ENCODE data around the gene WDR11. TPM values are rescaled to one million over a fixed set of nuclear protein-coding genes. Genes with fewer than 3 reads are reported as not detected.
A peak's percentile ranks its signal among the peaks of the same experiment; 100 is the strongest.

Gene WDR11, protein sequence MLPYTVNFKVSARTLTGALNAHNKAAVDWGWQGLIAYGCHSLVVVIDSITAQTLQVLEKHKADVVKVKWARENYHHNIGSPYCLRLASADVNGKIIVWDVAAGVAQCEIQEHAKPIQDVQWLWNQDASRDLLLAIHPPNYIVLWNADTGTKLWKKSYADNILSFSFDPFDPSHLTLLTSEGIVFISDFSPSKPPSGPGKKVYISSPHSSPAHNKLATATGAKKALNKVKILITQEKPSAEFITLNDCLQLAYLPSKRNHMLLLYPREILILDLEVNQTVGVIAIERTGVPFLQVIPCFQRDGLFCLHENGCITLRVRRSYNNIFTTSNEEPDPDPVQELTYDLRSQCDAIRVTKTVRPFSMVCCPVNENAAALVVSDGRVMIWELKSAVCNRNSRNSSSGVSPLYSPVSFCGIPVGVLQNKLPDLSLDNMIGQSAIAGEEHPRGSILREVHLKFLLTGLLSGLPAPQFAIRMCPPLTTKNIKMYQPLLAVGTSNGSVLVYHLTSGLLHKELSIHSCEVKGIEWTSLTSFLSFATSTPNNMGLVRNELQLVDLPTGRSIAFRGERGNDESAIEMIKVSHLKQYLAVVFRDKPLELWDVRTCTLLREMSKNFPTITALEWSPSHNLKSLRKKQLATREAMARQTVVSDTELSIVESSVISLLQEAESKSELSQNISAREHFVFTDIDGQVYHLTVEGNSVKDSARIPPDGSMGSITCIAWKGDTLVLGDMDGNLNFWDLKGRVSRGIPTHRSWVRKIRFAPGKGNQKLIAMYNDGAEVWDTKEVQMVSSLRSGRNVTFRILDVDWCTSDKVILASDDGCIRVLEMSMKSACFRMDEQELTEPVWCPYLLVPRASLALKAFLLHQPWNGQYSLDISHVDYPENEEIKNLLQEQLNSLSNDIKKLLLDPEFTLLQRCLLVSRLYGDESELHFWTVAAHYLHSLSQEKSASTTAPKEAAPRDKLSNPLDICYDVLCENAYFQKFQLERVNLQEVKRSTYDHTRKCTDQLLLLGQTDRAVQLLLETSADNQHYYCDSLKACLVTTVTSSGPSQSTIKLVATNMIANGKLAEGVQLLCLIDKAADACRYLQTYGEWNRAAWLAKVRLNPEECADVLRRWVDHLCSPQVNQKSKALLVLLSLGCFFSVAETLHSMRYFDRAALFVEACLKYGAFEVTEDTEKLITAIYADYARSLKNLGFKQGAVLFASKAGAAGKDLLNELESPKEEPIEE
- total RNA-seq (10 to 100 TPM; 31.6 to 35.3 TPM), total RNA-seq (50.9 to 60.8 reads per million in 2 donors)

DNA sequence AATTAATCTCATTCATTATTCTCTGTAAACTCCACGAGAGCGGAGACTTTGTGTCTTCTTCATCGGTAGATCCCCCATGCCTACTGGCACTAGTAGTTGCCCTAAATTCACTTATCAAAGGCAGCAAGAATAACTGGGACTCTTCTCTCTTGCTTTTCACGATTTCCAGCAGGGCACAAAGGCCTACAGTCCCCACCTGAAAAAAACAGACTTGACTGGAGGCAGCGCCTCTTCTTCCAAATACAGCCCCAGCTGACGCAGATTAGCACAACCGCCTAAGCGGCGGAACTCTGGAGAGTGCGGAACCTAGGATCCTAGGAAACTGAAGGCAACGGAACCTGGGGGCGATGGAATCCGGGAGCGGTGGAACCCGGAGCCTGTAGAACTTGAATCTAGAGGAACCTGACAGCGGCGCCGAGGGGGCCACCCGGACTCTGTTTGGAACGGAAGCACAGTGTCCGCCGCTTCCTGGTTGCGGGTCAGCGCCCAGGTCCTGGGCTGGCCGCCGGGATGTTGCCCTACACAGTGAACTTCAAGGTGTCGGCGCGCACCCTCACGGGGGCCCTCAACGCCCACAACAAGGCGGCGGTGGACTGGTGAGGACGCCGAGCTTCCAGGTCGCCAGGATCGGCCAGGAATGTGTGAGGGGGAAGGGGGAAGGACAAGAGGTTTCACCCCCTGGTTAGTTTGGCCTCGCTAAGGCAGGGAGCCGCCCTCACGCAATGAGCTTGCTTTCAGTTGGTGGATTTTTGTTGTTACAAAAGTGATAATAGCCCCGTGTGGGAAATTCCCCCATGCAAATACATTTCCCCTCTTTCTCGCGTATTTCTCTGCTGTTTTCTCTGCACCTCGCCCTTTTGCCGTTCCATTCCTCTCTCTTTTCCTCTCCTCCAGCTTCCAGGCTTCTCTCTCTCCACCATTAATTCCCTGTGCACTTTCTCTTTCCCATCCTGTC is at the start of gene WDR11:
WDR11 (plus strand) TSS at position 452 of the 955 bp plus-strand sequence; CDS start at position 511, 59 bp downstream.
- no peaks in the 10 kb centered on the region for H3K27me3 Mint-ChIP-seq
- peak within 1 kb of the TSS; percentile 100 for H3K4me3 Mint-ChIP-seq
- ATAC-seq (peak; percentile 93), DNase-seq (peak; percentile 33 to 47 (median 39))
- H3K36me3 Mint-ChIP-seq (ENCODE audit: low read depth), result peaks cover 7% of the 10 kb centered on the region
- H3K27ac Mint-ChIP-seq, result peak within 1 kb of the TSS; percentile 99
- H3K9me3 ChIP-seq (ENCODE audit: control insufficient read depth, low read length, poor library complexity, severe bottlenecking), result no peaks in the 10 kb centered on the region
- H3K4me1 Mint-ChIP-seq, result peaks cover 43% of the 10 kb centered on the region

DNA sequence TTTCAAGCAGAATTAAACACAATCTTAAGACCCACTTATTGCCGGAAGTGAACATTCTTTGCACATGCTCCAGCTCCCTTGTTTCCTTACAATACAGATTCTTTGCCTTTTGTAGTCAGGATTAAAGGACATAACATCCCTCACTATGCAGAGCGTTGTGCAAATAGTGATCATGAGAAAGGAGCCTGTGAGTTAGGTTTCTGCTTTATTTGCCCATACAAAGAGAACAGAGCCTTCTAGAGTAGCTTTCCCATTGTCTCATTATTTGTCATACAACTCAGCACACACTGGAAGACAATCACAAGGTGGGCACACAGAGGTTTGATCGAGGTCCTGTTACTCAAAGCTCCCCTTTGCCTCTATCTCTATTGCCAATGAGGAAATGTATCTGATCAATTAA is 48.2 kb upstream of the WDR11 start:
- ATAC-seq, result no peak
- H3K9me3 ChIP-seq (ENCODE audit: control insufficient read depth, low read length, poor library complexity, severe bottlenecking), result no peaks in the 10 kb centered on the region
- Mint-ChIP-seq H3K36me3 (ENCODE audit: low read depth) (no peaks in the 10 kb centered on the region), H3K27me3 (peaks cover 38% of the 10 kb centered on the region), H3K4me3 (no peak overlapping the region), H3K27ac (no peak overlapping the region), H3K4me1 (no peaks in the 10 kb centered on the region)
- no peak for DNase-seq

DNA sequence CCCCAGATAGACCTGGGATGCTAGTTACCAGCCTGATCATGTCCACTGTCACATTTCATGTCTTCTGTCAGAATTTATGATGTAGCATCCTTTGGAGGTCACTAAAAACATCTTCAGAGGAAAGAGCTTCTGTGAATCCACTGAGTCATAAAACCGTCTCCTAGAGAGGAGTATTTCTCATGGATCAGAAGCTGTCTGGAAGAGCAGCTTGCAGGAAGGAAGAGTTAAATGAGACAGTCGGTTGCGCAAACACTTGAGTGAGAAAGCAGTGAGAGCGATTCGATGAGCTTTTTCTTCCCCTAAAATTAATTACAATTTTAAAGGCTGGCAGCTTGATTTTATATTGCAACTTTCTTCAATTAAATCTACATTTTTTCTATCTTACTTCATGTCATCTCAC is 47.2 kb upstream of the WDR11 start:
- Mint-ChIP-seq H3K4me3 (no peak overlapping the region), H3K4me1 (no peaks in the 10 kb centered on the region), H3K36me3 (ENCODE audit: low read depth) (no peaks in the 10 kb centered on the region), H3K27me3 (peaks cover 43% of the 10 kb centered on the region), H3K27ac (no peak overlapping the region)
- H3K9me3 ChIP-seq (ENCODE audit: control insufficient read depth, low read length, poor library complexity, severe bottlenecking), result no peaks in the 10 kb centered on the region
- ATAC-seq (no peak), DNase-seq (no peak)

DNA sequence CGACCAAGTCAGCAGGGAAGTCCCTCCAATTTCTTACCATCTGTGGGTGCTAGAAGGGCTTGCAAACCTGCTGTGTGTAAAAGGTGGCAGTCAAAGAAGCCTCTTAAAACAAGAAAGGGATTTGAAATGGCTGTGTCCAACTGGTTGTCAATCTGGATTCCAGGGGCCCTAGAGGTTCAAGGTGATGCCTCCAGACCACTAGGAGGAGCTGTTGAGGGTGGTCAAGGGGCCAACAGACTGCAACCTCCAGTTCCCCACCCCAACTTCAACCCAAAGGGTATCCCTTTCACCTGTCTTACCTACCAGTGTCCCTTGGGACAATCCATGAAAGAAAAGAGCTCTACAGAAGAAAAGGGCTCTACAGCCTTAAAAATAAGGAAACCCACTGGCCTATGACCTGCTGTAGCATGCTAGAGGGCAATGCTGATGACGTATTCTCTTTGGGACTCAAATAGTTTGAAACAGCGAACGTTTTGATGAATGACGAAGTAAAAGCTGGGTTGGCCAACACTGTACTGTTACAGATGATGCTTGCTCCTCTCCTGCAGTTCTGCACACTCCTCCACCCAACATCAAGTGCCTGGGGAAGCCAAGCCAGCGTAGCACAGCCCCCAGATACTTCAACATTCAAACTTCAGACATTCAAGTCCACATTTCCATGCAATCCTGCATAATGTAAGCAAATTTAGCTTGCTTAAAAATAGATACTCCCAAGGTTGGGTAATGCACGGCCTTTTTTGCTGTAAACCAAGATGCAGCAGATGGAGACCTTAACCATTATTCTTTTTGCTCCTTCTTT is 45.9 kb upstream of the WDR11 start:
- no peak for DNase-seq
- Mint-ChIP-seq H3K4me1 (no peaks in the 10 kb centered on the region), H3K36me3 (ENCODE audit: low read depth) (no peaks in the 10 kb centered on the region), H3K4me3 (no peak overlapping the region), H3K27ac (no peak overlapping the region), H3K27me3 (peaks cover 56% of the 10 kb centered on the region)
- H3K9me3 ChIP-seq (ENCODE audit: control insufficient read depth, low read length, poor library complexity, severe bottlenecking), result no peaks in the 10 kb centered on the region
- ATAC-seq, result no peak

DNA sequence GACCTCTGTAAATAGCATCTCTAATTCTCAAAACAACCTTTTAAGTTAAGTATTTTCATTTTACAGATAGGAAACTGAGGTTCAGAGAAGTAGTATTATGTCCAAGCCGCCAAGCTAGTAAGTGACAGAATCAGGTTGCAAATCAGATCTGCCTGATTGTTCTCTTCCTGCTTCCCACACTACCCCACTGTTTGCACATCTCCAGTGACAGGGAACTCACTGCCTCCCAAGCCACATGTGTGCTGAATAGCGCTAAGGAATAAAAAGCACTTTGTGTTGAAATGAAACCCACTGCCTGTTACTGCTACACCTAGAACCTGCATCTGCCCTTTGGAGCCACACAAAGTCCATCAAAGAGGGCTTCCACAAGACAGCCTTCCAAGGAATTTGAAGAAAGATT is 45.1 kb upstream of the WDR11 start:
- H3K4me1 Mint-ChIP-seq, result no peaks in the 10 kb centered on the region
- H3K27ac Mint-ChIP-seq, result no peak overlapping the region
- no peak overlapping the region for H3K4me3 Mint-ChIP-seq
- ATAC-seq (no peak), DNase-seq (no peak)
- peaks cover 63% of the 10 kb centered on the region for H3K27me3 Mint-ChIP-seq
- no peaks in the 10 kb centered on the region for H3K36me3 Mint-ChIP-seq (ENCODE audit: low read depth)
- H3K9me3 ChIP-seq (ENCODE audit: control insufficient read depth, low read length, poor library complexity, severe bottlenecking), result no peaks in the 10 kb centered on the region

DNA sequence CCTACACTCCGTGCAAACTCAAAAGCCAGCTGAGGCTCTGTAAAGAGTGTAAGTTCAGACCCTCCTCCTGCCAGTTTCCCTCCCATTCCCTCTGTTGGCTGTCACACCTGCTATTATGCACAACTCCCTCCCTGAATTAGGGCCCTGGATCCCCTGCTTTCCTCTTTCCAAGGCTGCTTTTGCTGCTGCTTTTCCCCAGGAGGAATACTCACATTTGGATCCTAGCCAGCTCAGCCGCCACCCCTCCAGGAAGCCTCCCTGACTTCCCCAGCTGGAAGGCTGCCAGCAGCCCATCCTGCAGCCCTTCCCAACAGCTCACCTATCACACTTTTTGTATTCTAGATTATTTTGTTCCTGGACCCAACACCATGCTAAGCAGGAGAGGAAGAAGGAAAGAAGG is 40.9 kb upstream of the WDR11 start:
- ATAC-seq (no peak), DNase-seq (no peak)
- no peaks in the 10 kb centered on the region for H3K9me3 ChIP-seq (ENCODE audit: control insufficient read depth, low read length, poor library complexity, severe bottlenecking)
- H3K4me3 Mint-ChIP-seq, result no peak overlapping the region
- no peaks in the 10 kb centered on the region for H3K4me1 Mint-ChIP-seq
- peaks cover 55% of the 10 kb centered on the region for H3K27me3 Mint-ChIP-seq
- no peak overlapping the region for H3K27ac Mint-ChIP-seq
- no peaks in the 10 kb centered on the region for H3K36me3 Mint-ChIP-seq (ENCODE audit: low read depth)

DNA sequence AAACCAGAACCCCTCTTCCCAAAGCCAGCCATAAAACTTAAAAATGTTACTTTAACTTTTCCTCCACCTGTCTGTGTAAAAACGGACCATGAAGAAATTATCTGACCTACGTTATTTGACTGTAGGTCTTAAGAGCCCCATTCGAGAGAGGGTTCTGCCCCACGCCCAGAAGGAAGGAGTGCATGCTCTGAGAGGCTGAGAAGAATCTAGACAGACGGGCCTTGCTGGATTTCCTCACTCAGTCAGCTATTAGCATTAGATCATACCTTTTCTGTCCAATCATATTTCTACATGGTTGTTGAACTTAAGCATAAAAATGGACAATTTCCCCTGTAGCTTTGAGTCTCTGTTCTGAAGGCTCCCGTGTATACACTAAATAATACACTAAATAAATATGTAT is 38.1 kb upstream of the WDR11 start:
- H3K27me3 Mint-ChIP-seq, result peaks cover 44% of the 10 kb centered on the region
- no peak overlapping the region for H3K4me3 Mint-ChIP-seq
- ATAC-seq (no peak), DNase-seq (no peak)
- H3K36me3 Mint-ChIP-seq (ENCODE audit: low read depth), result no peaks in the 10 kb centered on the region
- no peak overlapping the region for H3K27ac Mint-ChIP-seq
- H3K9me3 ChIP-seq (ENCODE audit: control insufficient read depth, low read length, poor library complexity, severe bottlenecking), result no peaks in the 10 kb centered on the region
- no peaks in the 10 kb centered on the region for H3K4me1 Mint-ChIP-seq

DNA sequence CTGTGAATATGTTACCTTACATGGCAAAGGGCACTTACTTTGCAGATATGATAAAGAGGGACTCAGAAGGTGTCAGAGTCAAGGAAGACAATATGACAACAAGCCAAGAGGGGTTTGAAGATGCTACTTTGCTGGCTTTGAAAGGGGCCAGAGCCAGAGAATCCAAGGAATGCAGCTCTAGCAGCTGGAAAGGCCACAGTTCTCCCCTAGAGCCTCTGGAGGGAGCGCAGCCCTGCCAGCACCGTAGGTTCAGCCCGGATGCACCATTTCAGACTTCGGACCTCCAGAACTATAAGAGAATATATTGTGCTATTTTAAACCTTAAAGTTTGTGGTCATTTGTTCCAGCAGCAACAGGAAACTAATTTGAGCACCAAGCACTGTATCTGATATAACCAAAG is 32.9 kb upstream of the WDR11 start:
- no peak for DNase-seq
- H3K4me3 Mint-ChIP-seq, result no peak overlapping the region
- no peak for ATAC-seq

DNA sequence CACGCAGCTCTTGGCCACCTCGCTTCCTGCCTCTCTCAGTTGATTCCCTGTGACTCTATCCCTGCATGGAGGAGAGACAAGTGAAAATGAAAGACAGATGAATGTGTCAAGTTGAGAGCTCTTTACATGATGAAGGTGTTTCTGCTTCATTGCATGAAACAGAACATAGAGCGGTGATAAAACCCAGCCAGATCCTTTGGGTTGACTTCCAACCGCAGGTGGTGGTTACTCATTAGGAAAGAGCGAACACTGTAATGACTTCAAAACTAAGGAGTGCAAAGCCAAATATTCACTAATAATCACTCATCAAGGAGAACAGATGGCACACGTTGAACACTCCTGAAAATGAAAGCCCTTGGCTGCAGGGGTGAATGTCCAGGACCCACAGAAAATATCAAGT is 31.8 kb upstream of the WDR11 start:
- H3K27ac Mint-ChIP-seq, result no peak overlapping the region
- DNase-seq, result no peak
- H3K9me3 ChIP-seq (ENCODE audit: control insufficient read depth, low read length, poor library complexity, severe bottlenecking), result no peaks in the 10 kb centered on the region
- peaks cover 2% of the 10 kb centered on the region for H3K4me1 Mint-ChIP-seq
- ATAC-seq, result no peak
- peaks cover 43% of the 10 kb centered on the region for H3K27me3 Mint-ChIP-seq
- H3K4me3 Mint-ChIP-seq, result no peak overlapping the region
- peaks cover 4% of the 10 kb centered on the region for H3K36me3 Mint-ChIP-seq (ENCODE audit: low read depth)

More for the DNA sequence above, 32.9 kb upstream of the WDR11 start:
- Mint-ChIP-seq H3K36me3 (ENCODE audit: low read depth) (peaks cover 4% of the 10 kb centered on the region), H3K27ac (no peak overlapping the region), H3K4me1 (no peaks in the 10 kb centered on the region), H3K27me3 (peaks cover 42% of the 10 kb centered on the region)
- H3K9me3 ChIP-seq (ENCODE audit: control insufficient read depth, low read length, poor library complexity, severe bottlenecking), result no peaks in the 10 kb centered on the region

DNA sequence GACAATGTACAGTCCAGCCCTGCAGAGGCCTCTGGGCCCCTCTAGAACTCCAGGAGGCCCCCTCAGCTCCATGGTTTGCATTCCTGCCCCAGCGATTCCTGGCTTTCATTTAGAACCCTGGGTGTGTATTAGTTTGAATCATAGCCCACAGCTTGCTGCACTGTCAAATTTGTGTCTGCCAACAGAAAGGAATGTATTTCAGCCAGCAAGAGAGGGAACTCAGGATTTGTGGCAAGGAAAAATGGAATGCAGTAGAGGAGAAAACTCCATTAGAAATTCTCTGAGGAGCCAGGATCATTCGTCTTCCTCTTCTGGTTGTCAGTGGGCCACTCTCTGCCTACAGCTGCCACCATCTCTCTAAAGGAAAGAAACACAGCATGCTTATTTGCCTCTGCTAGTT is 27.9 kb upstream of the WDR11 start:
- ATAC-seq (no peak), DNase-seq (no peak)
- H3K27ac Mint-ChIP-seq, result no peak overlapping the region
- H3K4me3 Mint-ChIP-seq, result no peak overlapping the region
- peaks cover 43% of the 10 kb centered on the region for H3K27me3 Mint-ChIP-seq
- no peaks in the 10 kb centered on the region for H3K9me3 ChIP-seq (ENCODE audit: control insufficient read depth, low read length, poor library complexity, severe bottlenecking)
- H3K4me1 Mint-ChIP-seq, result peaks cover 6% of the 10 kb centered on the region
- H3K36me3 Mint-ChIP-seq (ENCODE audit: low read depth), result peaks cover 4% of the 10 kb centered on the region

DNA sequence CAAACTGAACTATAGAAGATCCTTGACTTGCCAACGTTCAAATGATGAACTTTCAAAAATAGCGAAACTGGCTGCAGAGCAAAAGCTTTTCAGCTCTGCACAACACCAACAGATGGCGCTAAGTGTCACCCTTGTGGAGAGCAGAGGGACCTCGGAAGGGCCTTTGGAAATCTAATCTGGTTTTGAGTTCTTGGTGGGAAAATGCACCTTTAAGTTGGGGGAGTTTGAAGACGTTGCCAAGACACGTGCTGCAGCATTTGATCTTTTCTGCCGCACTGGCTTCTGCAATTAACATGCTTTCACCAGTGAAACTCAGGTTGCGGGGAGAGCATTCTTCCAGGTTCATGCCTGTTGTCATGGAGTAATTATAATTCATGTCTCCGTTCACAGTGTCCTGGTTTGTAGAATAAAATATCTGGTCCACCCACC is 26.3 kb upstream of the WDR11 start:
- no peak overlapping the region for H3K4me3 Mint-ChIP-seq
- H3K27me3 Mint-ChIP-seq, result peaks cover 36% of the 10 kb centered on the region
- no peak overlapping the region for H3K27ac Mint-ChIP-seq
- H3K4me1 Mint-ChIP-seq, result peaks cover 6% of the 10 kb centered on the region
- no peaks in the 10 kb centered on the region for H3K9me3 ChIP-seq (ENCODE audit: control insufficient read depth, low read length, poor library complexity, severe bottlenecking)
- H3K36me3 Mint-ChIP-seq (ENCODE audit: low read depth), result peaks cover 4% of the 10 kb centered on the region
- no peak for ATAC-seq
- DNase-seq, result no peak
